Measurements from ENCODE around the gene ACOX1.

DNA sequence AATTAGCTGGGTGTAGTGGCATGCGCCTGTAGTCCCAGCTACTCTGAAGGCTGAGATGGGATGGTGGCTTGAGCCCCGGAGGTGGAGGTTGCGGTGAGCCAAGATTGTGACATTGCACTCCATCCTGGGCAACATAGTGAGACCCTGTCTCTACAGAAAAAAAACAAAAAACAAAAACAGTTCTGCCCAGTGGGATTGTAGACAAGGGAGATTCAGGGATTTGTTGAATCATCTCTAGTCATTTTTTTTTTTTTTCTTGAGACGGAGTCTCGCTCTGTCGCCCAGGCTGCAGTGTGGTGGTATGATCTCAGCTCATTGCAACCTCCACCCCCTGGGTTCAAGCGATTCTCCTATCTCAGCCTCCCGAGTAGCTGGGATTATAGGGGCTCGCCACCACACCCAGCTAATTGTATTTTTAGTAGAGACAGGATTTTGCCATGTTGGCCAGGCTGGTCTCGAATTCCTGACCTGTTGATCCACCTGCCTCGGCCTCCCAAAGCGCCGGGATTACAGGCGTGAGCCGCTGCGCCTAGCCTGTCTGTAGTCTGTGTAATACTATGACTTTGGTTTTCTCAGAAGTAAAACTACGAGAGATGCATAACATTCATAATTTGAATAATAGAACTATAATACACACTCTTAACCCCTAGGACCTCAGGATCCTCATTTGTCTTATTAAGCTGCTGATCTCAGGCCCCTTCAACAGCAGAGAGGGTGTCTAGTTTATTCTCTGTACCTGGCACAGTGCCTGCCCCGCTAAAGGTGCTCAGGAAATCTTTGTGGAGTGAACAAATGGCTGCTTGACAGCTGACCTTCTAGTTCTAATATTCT is 1.4 kb upstream of the ACOX1 start:
- TF ChIP-seq, protein P1, sequence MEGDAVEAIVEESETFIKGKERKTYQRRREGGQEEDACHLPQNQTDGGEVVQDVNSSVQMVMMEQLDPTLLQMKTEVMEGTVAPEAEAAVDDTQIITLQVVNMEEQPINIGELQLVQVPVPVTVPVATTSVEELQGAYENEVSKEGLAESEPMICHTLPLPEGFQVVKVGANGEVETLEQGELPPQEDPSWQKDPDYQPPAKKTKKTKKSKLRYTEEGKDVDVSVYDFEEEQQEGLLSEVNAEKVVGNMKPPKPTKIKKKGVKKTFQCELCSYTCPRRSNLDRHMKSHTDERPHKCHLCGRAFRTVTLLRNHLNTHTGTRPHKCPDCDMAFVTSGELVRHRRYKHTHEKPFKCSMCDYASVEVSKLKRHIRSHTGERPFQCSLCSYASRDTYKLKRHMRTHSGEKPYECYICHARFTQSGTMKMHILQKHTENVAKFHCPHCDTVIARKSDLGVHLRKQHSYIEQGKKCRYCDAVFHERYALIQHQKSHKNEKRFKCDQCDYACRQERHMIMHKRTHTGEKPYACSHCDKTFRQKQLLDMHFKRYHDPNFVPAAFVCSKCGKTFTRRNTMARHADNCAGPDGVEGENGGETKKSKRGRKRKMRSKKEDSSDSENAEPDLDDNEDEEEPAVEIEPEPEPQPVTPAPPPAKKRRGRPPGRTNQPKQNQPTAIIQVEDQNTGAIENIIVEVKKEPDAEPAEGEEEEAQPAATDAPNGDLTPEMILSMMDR (optimal IDR thresholded peaks at IDR 0.05 in 1 of 3, IDR thresholded peaks at IDR 0.05 in 1 of 3, conservative IDR thresholded peaks at IDR 0.05 in 1 of 3; ENCODE audit: extremely low read depth in 1 of 3, insufficient read depth in 2 of 3, low read length in 3 of 3), result no peak
- TF ChIP-seq EZH2 (IDR thresholded peaks at IDR 0.05; ENCODE audit: low read length), result no peak
